ENCODE measurements around the gene MCIDAS. TPM values are rescaled to one million over a fixed set of nuclear protein-coding genes. Genes with fewer than 3 reads are reported as not detected.

The MCIDAS gene
- under 1 TPM in 2 of 3 donors, not detected in 1; 0.73 to 0.98 TPM for total RNA-seq

- H3K27ac ChIP-seq = no peak within 1 kb of the TSS
- DNase-seq (ENCODE audit: low spot score in 2 of 2) = no peak
- TF ChIP-seq POLR2A (IDR thresholded peaks at IDR 0.05) (no peak), POLR2AphosphoS5 (IDR thresholded peaks at IDR 0.05) (no peak), CTCF (IDR thresholded peaks at IDR 0.05) (no peak)
- intact Hi-C loops (cut with DNase I; ENCODE audit: low total_unique reads) = no loop called here
- no peaks in the 10 kb centered on the region for H3K36me3 ChIP-seq
- H3K4me3 ChIP-seq = peak within 1 kb of the TSS; percentile 28 to 64 (median 58)
- H3K9me3 ChIP-seq = no peaks in the 10 kb centered on the region
- H3K4me1 ChIP-seq = no peaks in the 10 kb centered on the region
- H3K27me3 ChIP-seq = peaks cover 2 to 80% of the 10 kb centered on the region in 2 donors
Measured at GRCh38 chr5:55226934-55227663, at the start of gene MCIDAS. TSS of gene MCIDAS (minus strand) at chr5:55227315. CDS start at chr5:55227138, 177 bp downstream.

GRCh38 chr5:55276771-55277170 lies 49.7 kb upstream of the MCIDAS start:
- H3K4me1 ChIP-seq = no peaks in the 10 kb centered on the region
- DNase-seq (ENCODE audit: low spot score in 2 of 2) = no peak
- peaks cover 3% of the 10 kb centered on the region for H3K36me3 ChIP-seq
- no peak overlapping the region for H3K4me3 ChIP-seq
- H3K27me3 ChIP-seq = no peaks in the 10 kb centered on the region
- no peak for TF ChIP-seq POLR2AphosphoS5 (IDR thresholded peaks at IDR 0.05)
- TF ChIP-seq CTCF (IDR thresholded peaks at IDR 0.05) = no peak
- TF ChIP-seq POLR2A (IDR thresholded peaks at IDR 0.05) = no peak
- H3K27ac ChIP-seq = no peak overlapping the region
- intact Hi-C loops (cut with DNase I; ENCODE audit: low total_unique reads) = no loop called here
- no peaks in the 10 kb centered on the region for H3K9me3 ChIP-seq

- no peaks in the 10 kb centered on the region for H3K36me3 ChIP-seq
- H3K4me1 ChIP-seq = no peaks in the 10 kb centered on the region
- intact Hi-C loops (cut with DNase I; ENCODE audit: low total_unique reads) = no loop called here
- H3K27ac ChIP-seq = no peak overlapping the region
- DNase-seq (ENCODE audit: low spot score in 2 of 2) = no peak
- no peaks in the 10 kb centered on the region for H3K27me3 ChIP-seq
- no peaks in the 10 kb centered on the region for H3K9me3 ChIP-seq
- H3K4me3 ChIP-seq = no peak overlapping the region
- TF ChIP-seq CTCF (IDR thresholded peaks at IDR 0.05) (no peak), POLR2AphosphoS5 (IDR thresholded peaks at IDR 0.05) (no peak), POLR2A (IDR thresholded peaks at IDR 0.05) (no peak)
Measured at GRCh38 chr5:55258339-55258738, 31.2 kb upstream of the MCIDAS start.

GRCh38 chr5:55254802-55255201 lies 27.7 kb upstream of the MCIDAS start:
- Histone ChIP-seq H3K27me3 (no peaks in the 10 kb centered on the region), H3K9me3 (no peaks in the 10 kb centered on the region), H3K36me3 (no peaks in the 10 kb centered on the region), H3K27ac (no peak overlapping the region), H3K4me3 (no peak overlapping the region), H3K4me1 (no peaks in the 10 kb centered on the region)
- intact Hi-C loops (cut with DNase I; ENCODE audit: low total_unique reads) = no loop called here
- DNase-seq (ENCODE audit: low spot score in 2 of 2) = no peak
- TF ChIP-seq POLR2A (IDR thresholded peaks at IDR 0.05) = no peak
- no peak for TF ChIP-seq POLR2AphosphoS5 (IDR thresholded peaks at IDR 0.05)
- no peak for TF ChIP-seq CTCF (IDR thresholded peaks at IDR 0.05)

GRCh38 chr5:55250064-55250463 lies 22.9 kb upstream of the MCIDAS start:
- no peaks in the 10 kb centered on the region for H3K36me3 ChIP-seq
- intact Hi-C loops (cut with DNase I; ENCODE audit: low total_unique reads) = no loop called here
- no peak overlapping the region for H3K4me3 ChIP-seq
- H3K27ac ChIP-seq = no peak overlapping the region
- no peak for TF ChIP-seq POLR2A (IDR thresholded peaks at IDR 0.05)
- TF ChIP-seq POLR2AphosphoS5 (IDR thresholded peaks at IDR 0.05) = no peak
- TF ChIP-seq CTCF (IDR thresholded peaks at IDR 0.05) = no peak
- H3K9me3 ChIP-seq = peaks cover 0 to 7% of the 10 kb centered on the region in 2 donors
- no peaks in the 10 kb centered on the region for H3K4me1 ChIP-seq
- H3K27me3 ChIP-seq = no peaks in the 10 kb centered on the region
- no peak for DNase-seq (ENCODE audit: low spot score in 2 of 2)

All from breast epithelium (tissue), 4 donors.